Esophagus muscularis mucosa (tissue), 4 donors: Measurements from ENCODE around the gene GOLIM4. TPM values are rescaled to one million over a fixed set of nuclear protein-coding genes. Genes with fewer than 3 reads are reported as not detected.

ENCODE experiments used
- DNase-seq: peaks from one replicate; pipeline ENCODE4 v3.0.0-alpha.2; 2017; ENCODE audit errors: extremely low spot score
- H3K27ac ChIP-seq, 4 donors: fragments of 200-600 bp; sonication (generic); replicated peaks in 1 of 4; 1 replicate in 3 of 4; 2 replicates in 1 of 4; pipeline ENCODE4 v1.5.1; 2016 to 2019; ENCODE audit warnings: mild to moderate bottlenecking in 1 of 4
- H3K27me3 ChIP-seq, 4 donors: fragments of 200-600 bp; sonication (generic); one replicate each; pipeline versions ENCODE4 v1.5.1 to v1.6.0; 2016 to 2019
- H3K36me3 ChIP-seq, 4 donors: fragments of 200-600 bp; sonication (generic); one replicate each; pipeline ENCODE4 v1.5.1; 2016 to 2019
- H3K4me1 ChIP-seq, 4 donors: fragments of 200-600 bp; sonication (generic); one replicate each; pipeline ENCODE4 v1.5.1; 2016 to 2019
- H3K4me3 ChIP-seq, 4 donors: fragments of 200-600 bp; sonication (generic); 1 replicate in 2 of 4; 2 replicates in 2 of 4; pipeline ENCODE4 v1.5.1; 2016 to 2019; ENCODE audit warnings: mild to moderate bottlenecking in 4 of 4, moderate library complexity in 1 of 4
- H3K9me3 ChIP-seq, 4 donors: fragments of 200-600 bp; sonication (generic); 1 replicate in 3 of 4; 2 replicates in 1 of 4; pipeline ENCODE4 v1.5.1; 2016 to 2019
- EP300 ChIP-seq: sonication (generic); formaldehyde crosslinking; IDR thresholded peaks from one replicate; pipeline ENCODE4 v1.6.1; 2017; ENCODE audit warnings: antibody characterized with exemption
- POLR2A ChIP-seq: fragments of 450-650 bp; IDR thresholded peaks from one replicate; pipeline ENCODE4 v1.6.1; 2017; ENCODE audit warnings: antibody characterized with exemption, moderate library complexity, mild to moderate bottlenecking, low read depth
- POLR2AphosphoS5 ChIP-seq, 2 donors: sonication (generic); formaldehyde crosslinking; IDR thresholded peaks; one replicate each; pipeline ENCODE4 v1.6.1; 2017; ENCODE audit warnings: antibody characterized with exemption in 2 of 2
- WGBS: methylation state at CpG from one replicate; pipeline ENCODE4 v1.1.5; 2018; 5-methylcytosine and 5-hydroxymethylcytosine counted together
- intact Hi-C: fragments of 100-400 bp; cut with DNase I; formaldehyde crosslinking; loops from one replicate; pipeline ENCODE4 v1.15.1; 2023
- total RNA-seq, 4 donors: library from RNA; depleted of rRNA; stranded (reverse); fragments of >200 nt; gene quantifications; one replicate each; pipeline versions ENCODE4 v1.1.0 to v1.2.1, GENCODE V29; 2016
- TF ChIP-seq, protein P1 (sequence below), 3 experiments: fragments of 200-600 bp in 2 of 3; fragments of 450-650 bp in 1 of 3; sonication (generic) in 2 of 3; IDR thresholded peaks; one replicate each; pipeline ENCODE4 v1.5.1; 2017 to 2019; ENCODE audit warnings: antibody characterized with exemption in 3 of 3, mild to moderate bottlenecking in 2 of 3, moderate library complexity in 1 of 3

GOLIM4 gene
- total RNA-seq, 4 donors from 2014 or later: 41.7 to 46.5 (median 45.0) TPM

DNA sequence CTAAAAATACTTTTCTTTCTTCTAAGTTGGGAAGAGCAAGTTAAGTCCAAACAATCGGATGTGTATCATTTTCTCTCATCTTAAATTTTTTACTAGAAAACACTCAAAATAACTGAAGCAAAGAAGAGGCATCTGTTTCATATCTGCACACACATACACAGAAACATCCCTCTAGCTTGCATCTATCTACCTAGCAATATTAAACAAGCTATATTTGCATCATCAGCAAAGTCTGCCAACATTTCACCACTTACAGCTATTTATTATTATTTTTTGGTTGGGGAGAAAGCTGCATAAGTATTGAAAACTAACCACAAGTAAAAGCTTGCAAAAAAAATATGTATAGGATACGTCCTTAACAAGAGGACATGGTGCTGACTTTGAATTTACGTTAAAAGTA, 1.9 kb downstream of the GOLIM4 start:
- TF ChIP-seq, protein P1, sequence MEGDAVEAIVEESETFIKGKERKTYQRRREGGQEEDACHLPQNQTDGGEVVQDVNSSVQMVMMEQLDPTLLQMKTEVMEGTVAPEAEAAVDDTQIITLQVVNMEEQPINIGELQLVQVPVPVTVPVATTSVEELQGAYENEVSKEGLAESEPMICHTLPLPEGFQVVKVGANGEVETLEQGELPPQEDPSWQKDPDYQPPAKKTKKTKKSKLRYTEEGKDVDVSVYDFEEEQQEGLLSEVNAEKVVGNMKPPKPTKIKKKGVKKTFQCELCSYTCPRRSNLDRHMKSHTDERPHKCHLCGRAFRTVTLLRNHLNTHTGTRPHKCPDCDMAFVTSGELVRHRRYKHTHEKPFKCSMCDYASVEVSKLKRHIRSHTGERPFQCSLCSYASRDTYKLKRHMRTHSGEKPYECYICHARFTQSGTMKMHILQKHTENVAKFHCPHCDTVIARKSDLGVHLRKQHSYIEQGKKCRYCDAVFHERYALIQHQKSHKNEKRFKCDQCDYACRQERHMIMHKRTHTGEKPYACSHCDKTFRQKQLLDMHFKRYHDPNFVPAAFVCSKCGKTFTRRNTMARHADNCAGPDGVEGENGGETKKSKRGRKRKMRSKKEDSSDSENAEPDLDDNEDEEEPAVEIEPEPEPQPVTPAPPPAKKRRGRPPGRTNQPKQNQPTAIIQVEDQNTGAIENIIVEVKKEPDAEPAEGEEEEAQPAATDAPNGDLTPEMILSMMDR (IDR thresholded peaks at IDR 0.05): no peak
- TF ChIP-seq POLR2A (no peak), POLR2AphosphoS5 (IDR thresholded peaks at IDR 0.05) (no peak), EP300 (no peak)
- H3K36me3 ChIP-seq: no peaks in the 10 kb centered on the region
- H3K4me3 ChIP-seq: peak overlapping the region; percentile 66 to 93 (median 91)
- H3K9me3 ChIP-seq: no peaks in the 10 kb centered on the region
- no peaks in the 10 kb centered on the region for H3K27me3 ChIP-seq
- 38% methylated on average over 3 of the region's 3 CpGs for WGBS
- H3K4me1 ChIP-seq: peaks cover 41 to 64% (median 59%) of the 10 kb centered on the region in 4 donors
- intact Hi-C loops: loop anchor here (2.0 kb wide), 1 partner anchor 41 kb away; no protein-coding TSS in a partner anchor
- no peak for DNase-seq
- peak overlapping the region; percentile 92 to 98 (median 98) for H3K27ac ChIP-seq

DNA sequence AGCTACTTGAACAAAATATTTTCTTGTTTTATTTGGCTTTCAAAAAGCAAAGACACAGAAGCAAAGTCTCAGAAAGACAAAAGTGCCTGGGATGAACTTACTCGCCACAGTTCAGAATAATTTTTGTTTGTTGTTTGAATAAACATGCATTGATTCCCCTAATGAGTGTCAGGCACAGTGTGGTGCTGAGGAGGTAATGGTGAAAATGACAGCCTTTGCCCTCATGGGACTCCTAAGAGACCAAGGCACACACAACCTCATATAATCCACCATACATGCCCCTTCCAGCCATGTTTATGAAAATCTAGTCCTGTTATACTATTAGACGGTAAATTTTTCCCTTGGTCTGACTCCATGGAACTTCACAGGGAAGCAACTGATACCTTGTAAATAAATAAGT, 2.5 kb downstream of the GOLIM4 start:
- WGBS: 53% methylated on average over 2 of the region's 2 CpGs
- H3K36me3 ChIP-seq: no peaks in the 10 kb centered on the region
- H3K4me3 ChIP-seq: peak overlapping the region; percentile 66 to 93 (median 91)
- H3K9me3 ChIP-seq: no peaks in the 10 kb centered on the region
- peak overlapping the region; percentile 92 to 98 (median 98) for H3K27ac ChIP-seq
- intact Hi-C loops: no loop called here
- DNase-seq: no peak
- peaks cover 47 to 67% (median 59%) of the 10 kb centered on the region in 4 donors for H3K4me1 ChIP-seq
- TF ChIP-seq POLR2A (no peak), EP300 (no peak), POLR2AphosphoS5 (IDR thresholded peaks at IDR 0.05) (no peak)
- TF ChIP-seq, protein P1 (IDR thresholded peaks at IDR 0.05): no peak
- no peaks in the 10 kb centered on the region for H3K27me3 ChIP-seq

DNA sequence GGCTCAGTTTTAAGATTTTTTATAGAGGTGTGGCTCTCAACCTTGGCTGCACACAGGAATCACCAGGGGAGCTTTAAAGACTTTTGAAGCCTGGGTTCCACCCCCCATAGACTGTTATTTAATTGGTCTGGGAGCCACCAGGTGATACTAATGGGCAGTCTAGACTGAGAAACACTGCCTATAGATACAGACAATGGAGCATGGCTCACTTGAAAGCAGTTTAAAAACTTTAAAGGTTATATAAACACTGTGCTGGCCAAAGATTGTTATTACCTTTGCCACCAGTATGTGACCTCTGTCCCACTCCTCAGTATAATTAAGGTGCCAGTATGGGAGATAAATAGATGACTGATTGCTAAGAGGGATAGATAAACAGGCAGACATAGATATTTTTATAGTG, 3.8 kb downstream of the GOLIM4 start:
- no peak for DNase-seq
- TF ChIP-seq POLR2AphosphoS5 (IDR thresholded peaks at IDR 0.05) (no peak), EP300 (no peak), POLR2A (no peak)
- TF ChIP-seq, protein P1 (IDR thresholded peaks at IDR 0.05): no peak
- H3K9me3 ChIP-seq: no peaks in the 10 kb centered on the region
- no peak overlapping the region for H3K27ac ChIP-seq
- no peaks in the 10 kb centered on the region for H3K27me3 ChIP-seq
- H3K4me3 ChIP-seq: no peak overlapping the region
- no peaks in the 10 kb centered on the region for H3K36me3 ChIP-seq
- H3K4me1 ChIP-seq: peaks cover 54 to 77% (median 61%) of the 10 kb centered on the region in 4 donors
- intact Hi-C loops: no loop called here

DNA sequence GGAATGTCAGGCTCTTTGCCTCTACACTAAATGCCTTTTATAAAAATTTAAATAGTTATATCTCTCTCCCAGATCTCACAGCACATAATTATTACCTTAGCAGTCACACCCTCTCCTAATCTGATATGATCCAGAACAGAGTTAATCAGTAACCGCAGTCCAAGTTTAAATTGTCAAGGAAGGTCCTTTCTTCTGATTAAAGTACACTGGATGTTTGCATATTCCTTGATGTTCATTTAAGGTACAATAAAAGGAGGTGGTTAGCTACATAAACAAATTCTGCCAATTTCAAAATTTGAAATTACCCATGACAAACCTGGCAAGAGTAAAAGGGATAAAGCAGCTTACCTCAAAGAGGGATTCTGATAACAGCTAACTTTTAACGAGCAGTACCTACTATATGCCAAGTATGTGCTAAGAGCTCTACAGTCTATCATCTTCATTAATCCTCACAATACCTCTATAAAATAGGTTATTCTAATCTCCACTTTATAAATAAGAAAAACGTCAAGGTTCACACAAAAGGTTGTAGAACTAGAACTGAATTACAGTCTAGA, 4.3 kb downstream of the GOLIM4 start:
- 67% methylated on average over 3 of the region's 3 CpGs for WGBS
- Histone ChIP-seq H3K27ac (no peak overlapping the region), H3K36me3 (no peaks in the 10 kb centered on the region), H3K4me1 (peaks cover 51 to 72% (median 56%) of the 10 kb centered on the region in 4 donors), H3K9me3 (no peaks in the 10 kb centered on the region), H3K4me3 (no peak overlapping the region), H3K27me3 (no peaks in the 10 kb centered on the region)
- intact Hi-C loops: no loop called here
- no peak for DNase-seq
- TF ChIP-seq, protein P1 (IDR thresholded peaks at IDR 0.05): no peak
- TF ChIP-seq POLR2AphosphoS5 (IDR thresholded peaks at IDR 0.05) (no peak), POLR2A (no peak), EP300 (no peak)
